Measurements from ENCODE around the gene KRTAP5-6. TPM values are rescaled to one million over a fixed set of nuclear protein-coding genes. Genes with fewer than 3 reads are reported as not detected.
"Not testable (repeated sequence)": the region's sequence is repeated elsewhere in the genome, so short reads cannot be mapped to it uniquely, and the experiment has no call there.

KRTAP5-6 gene
- total and polyA plus RNA-seq, 10 donors = not detected

DNA sequence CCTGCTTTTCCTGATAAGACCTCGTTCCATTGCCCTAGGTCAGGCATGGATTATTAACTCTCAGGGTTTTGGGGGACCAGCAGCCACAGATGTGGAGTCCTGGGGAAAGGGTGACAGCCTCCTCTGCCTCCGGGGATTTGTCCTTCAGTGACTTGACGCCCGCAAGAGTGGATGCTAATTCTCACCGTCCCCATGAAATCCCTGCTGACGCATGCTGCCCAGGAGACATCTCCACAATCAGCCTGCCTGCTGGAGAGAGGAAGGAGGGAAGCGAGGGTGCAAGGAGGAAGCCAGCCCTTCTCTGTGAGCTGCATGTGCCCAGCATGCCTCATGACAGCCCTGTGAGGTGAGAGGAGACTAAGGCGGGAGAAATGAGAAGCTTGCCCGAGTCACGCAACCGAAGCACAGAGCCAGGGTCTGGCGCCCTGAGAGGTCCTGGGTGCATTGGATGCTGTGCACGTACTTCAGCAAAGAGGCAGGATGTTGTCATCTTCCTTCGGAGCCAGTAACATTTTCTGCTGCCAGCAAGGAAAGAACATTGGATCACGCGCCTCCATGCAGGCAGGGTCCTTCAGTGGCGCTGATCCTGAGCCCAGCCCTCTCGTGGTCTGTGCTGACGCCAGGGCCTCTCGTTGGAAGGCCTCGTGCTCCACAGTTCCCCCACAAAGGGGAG, 27.3 kb upstream of the KRTAP5-6 start:
- H3K27me3 ChIP-seq (replicated peaks in 1 of 7) = peaks cover 0 to 46% (median 4%) of the 10 kb centered on the region in 7 donors
- DNase-seq = no peak
- H3K4me1 ChIP-seq = peaks cover 0 to 28% (median 13%) of the 10 kb centered on the region in 6 donors
- H3K4me3 ChIP-seq = no peak overlapping the region
- intact Hi-C loops (cut with DNase I; ENCODE audit: low total_unique reads) = no loop called here
- H3K9me3 ChIP-seq = no peaks in the 10 kb centered on the region
- H3K27ac ChIP-seq = peak overlapping the region in 3 of 8 donors; percentile 0 to 38 (median 22)
- 58 to 67% (median 63%) methylated on average over 20 to 21 of the region's 21 CpGs for WGBS, 5 donors
- TF ChIP-seq POLR2A (IDR thresholded peaks at IDR 0.05) = no peak
- TF ChIP-seq POLR2AphosphoS5 (IDR thresholded peaks at IDR 0.05) = peak in 2 of 3 donors; percentile 8 to 57
- no peaks in the 10 kb centered on the region for H3K36me3 ChIP-seq

- H3K9me3 ChIP-seq; DNase-seq; intact Hi-C loops (cut with DNase I; ENCODE audit: low total_unique reads); H3K36me3 ChIP-seq; H3K4me3 ChIP-seq: not testable (repeated sequence)
- Histone ChIP-seq H3K4me1 (peaks cover 0 to 28% (median 13%) of the 10 kb centered on the region in 6 donors), H3K27me3 (replicated peaks in 1 of 7) (peaks cover 0 to 50% (median 4%) of the 10 kb centered on the region in 7 donors), H3K27ac (peak overlapping the region in 1 of 8 donors; percentile 61)
- WGBS, 5 donors = 92 to 100% (median 95%) methylated on average over 1 of the region's 1 CpG
Observed at GRCh38 chr11:1670457-1670856, 26.5 kb upstream of the KRTAP5-6 start.

GRCh38 chr11:1670905-1671371, 26.1 kb upstream of the KRTAP5-6 start:
- Histone ChIP-seq H3K27ac (peak overlapping the region in 4 of 8 donors; percentile 7 to 61 (median 40)), H3K27me3 (replicated peaks in 1 of 7) (peaks cover 0 to 50% (median 4%) of the 10 kb centered on the region in 7 donors), H3K4me1 (peaks cover 0 to 28% (median 13%) of the 10 kb centered on the region in 6 donors), H3K36me3 (no peaks in the 10 kb centered on the region), H3K4me3 (no peak overlapping the region), H3K9me3 (no peaks in the 10 kb centered on the region)
- TF ChIP-seq CTCF (IDR thresholded peaks at IDR 0.05 in 8 of 11, conservative IDR thresholded peaks at IDR 0.05 in 3 of 11) (peak in 4 of 11 experiments; percentile 11 to 41 (median 16)), POLR2AphosphoS5 (IDR thresholded peaks at IDR 0.05) (no peak)
- DNase-seq = no peak
- intact Hi-C loops (cut with DNase I; ENCODE audit: low total_unique reads) = no loop called here
- 61 to 76% (median 69%) methylated on average over 11 of the region's 11 CpGs for WGBS, 5 donors

- Histone ChIP-seq H3K36me3 (no peaks in the 10 kb centered on the region), H3K27me3 (replicated peaks in 1 of 7) (peaks cover 0 to 50% (median 4%) of the 10 kb centered on the region in 7 donors), H3K4me1 (peaks cover 0 to 28% (median 13%) of the 10 kb centered on the region in 6 donors), H3K27ac (peak overlapping the region in 1 of 8 donors; percentile 7), H3K4me3 (no peak overlapping the region), H3K9me3 (no peaks in the 10 kb centered on the region)
- intact Hi-C loops (cut with DNase I; ENCODE audit: low total_unique reads) = no loop called here
- WGBS, 5 donors = 68 to 82% (median 69%) methylated on average over 11 of the region's 11 CpGs
- TF ChIP-seq POLR2AphosphoS5 (IDR thresholded peaks at IDR 0.05) = no peak
- TF ChIP-seq CTCF (IDR thresholded peaks at IDR 0.05 in 8 of 11, conservative IDR thresholded peaks at IDR 0.05 in 3 of 11) = no peak
- no peak for TF ChIP-seq POLR2A (IDR thresholded peaks at IDR 0.05)
- no peak for DNase-seq
Observed at GRCh38 chr11:1671658-1672057, 25.3 kb upstream of the KRTAP5-6 start.

DNA sequence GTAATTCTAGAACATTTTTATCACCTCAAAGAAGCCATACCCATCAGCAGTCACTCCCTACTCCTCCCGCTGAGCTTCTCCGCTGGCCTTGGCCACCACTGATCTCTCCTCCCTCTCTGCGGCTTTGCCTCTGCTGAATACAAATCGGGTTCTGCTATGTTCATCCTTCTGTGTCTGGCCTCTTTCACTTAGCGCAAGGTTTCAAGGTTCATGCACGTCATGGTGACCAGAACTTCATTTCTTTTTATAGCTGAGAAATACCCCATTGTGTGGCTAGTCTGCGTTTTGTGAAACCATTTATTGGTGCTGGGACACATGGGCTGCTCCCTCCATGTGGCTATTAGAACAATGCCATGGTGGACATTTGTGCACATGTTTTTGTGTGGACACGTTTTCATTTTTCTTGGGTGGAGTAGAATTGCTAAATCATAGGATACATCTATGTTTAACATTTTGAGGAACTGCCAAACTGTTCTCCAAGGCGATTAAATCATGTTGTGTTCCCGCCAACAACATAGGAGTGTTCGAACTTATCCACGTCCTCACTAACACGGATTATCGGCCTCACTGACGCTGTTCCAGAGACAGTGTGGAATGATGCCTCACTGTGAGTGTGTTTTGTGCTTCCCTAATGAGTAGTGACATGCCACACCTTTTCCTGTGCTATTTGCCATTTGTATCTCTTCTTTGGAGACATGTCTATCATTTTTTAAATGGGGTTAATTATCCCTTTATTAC, 24.2 kb upstream of the KRTAP5-6 start:
- Histone ChIP-seq H3K36me3 (no peaks in the 10 kb centered on the region), H3K27ac (no peak overlapping the region), H3K9me3 (no peaks in the 10 kb centered on the region), H3K27me3 (replicated peaks in 1 of 7) (peaks cover 0 to 51% (median 4%) of the 10 kb centered on the region in 7 donors), H3K4me1 (peaks cover 0 to 24% (median 12%) of the 10 kb centered on the region in 6 donors), H3K4me3 (no peak overlapping the region)
- DNase-seq = no peak
- intact Hi-C loops (cut with DNase I; ENCODE audit: low total_unique reads) = no loop called here
- 83 to 89% (median 84%) methylated on average over 15 of the region's 15 CpGs for WGBS, 5 donors
- TF ChIP-seq CTCF (IDR thresholded peaks at IDR 0.05 in 8 of 11, conservative IDR thresholded peaks at IDR 0.05 in 3 of 11) (no peak), POLR2AphosphoS5 (IDR thresholded peaks at IDR 0.05) (no peak), POLR2A (IDR thresholded peaks at IDR 0.05) (no peak)

All from spleen (tissue), 11 donors.